Right renal cortex interstitium (tissue), 3 donors: ENCODE results near the gene SLC44A5. TPM values are rescaled to one million over a fixed set of nuclear protein-coding genes. Genes with fewer than 3 reads are reported as not detected.
"Not testable (repeated sequence)": the region's sequence is repeated elsewhere in the genome, so short reads cannot be mapped to it uniquely, and the experiment has no call there.

Source experiments
- DNase-seq, 3 donors: peaks; one replicate each; pipeline ENCODE4 v3.0.0-alpha.2; 2013; ENCODE audit warnings: low read depth in 3 of 3, low spot score in 2 of 3
- polyA plus RNA-seq, 3 donors: library from polyadenylated mRNA; unstranded; fragments of 120-200 nt; gene quantifications; one replicate each; pipeline ENCODE4 v1.2.1, GENCODE V29; 2013; ENCODE audit not compliant: insufficient read length in 3 of 3

SLC44A5 gene
- polyA plus RNA-seq, 3 donors, result 10.3 to 14.9 (median 10.4) TPM

- no peak for DNase-seq
Observed at GRCh38 chr1:75305061-75305460, 305.9 kb downstream of the SLC44A5 start.

- no peak for DNase-seq
Observed at GRCh38 chr1:75293270-75293669, 317.6 kb downstream of the SLC44A5 start.

DNA sequence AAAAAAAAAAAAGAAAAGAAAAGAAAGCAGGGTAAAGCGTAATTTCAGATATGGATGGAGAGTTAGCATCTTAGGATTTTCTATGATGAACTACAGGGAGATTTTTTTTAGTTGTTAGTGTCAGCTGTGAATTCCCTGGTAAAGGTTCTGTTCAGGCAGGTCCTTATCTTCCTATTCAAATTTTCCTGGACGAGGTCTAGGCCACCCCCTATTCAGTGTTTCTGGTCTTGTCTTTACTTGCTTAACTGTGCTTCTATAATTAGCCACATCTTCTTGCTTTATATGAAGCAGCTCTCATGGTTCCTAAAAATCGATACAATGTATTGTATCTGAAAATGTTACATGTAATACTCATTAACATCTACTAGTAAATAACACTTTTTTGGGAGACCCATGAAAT lies 318.9 kb downstream of the SLC44A5 start:
- DNase-seq, result no peak

GRCh38 chr1:75276385-75276784 lies 334.5 kb downstream of the SLC44A5 start:
- no peak for DNase-seq

GRCh38 chr1:75275631-75276030 lies 335.3 kb downstream of the SLC44A5 start:
- no peak for DNase-seq

DNA sequence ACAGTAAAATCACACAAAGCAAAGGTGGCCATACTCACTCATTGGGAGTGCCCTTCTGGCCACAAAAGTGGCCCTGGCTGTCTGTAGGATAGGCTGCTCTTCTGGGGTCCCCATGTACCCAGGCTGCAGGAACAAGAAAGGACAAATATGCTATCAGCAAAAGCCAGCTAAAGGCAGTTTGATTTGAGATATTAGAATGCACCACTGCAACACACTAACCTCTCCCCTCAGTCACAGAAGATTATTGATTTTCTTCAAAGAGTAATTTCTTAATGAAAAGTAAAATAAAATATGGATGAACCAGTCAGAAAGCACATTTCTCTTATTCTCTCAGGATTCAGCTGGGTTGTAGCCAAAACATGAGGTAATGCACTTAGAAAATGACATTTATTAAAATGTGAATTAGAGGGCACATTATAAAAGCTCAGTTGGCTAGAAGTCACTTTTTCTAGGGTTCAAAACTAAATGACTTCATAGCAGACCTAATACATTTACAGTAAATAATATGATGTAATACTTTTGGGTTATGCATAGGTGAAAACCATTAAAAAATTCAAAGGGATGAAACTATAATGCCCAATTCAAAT lies 335.9 kb downstream of the SLC44A5 start:
- no peak for DNase-seq

DNA sequence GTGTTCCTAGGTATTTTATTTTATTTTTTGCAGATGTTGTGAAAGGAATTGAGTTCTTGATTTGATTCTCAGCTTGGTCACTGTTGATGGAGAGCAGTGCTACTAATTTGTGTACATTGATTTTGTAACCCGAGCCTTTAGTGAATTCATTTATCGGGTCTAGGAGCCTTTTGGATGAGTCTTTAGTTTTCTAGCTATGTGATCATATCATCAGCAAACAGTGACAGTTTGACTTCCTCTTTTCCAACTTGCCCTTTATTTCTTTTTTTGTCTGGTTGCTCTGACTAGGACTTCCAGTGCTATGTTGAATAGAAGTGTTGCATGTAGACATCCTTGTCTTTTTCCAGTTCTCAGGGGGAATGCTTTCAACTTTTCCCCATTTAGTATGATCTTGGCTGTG lies 337.8 kb downstream of the SLC44A5 start:
- no peak for DNase-seq

DNA sequence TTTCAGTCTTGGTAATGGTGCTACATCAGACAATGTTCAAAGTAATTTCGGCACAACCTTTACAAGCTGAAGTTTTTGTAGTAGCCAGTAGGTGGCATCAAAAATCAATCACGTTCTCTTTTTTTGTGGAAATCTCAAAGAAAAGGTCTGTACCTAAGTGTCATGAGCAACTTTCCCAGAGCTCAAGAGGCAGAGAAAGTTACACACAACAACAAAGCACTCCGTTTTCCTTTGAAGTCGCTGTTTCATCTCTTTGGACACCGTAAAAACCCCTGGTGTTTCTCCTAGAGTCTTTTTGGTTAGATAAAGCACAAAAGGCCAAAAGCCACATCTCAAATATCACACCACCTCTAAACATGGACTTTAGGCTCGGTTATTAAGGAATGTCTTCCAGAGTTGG lies 345.1 kb downstream of the SLC44A5 start:
- peak in 2 of 3 donors; percentile 5 to 27 for DNase-seq

GRCh38 chr1:75264112-75264511 lies 346.8 kb downstream of the SLC44A5 start:
- no peak for DNase-seq

GRCh38 chr1:75263616-75264015 lies 347.3 kb downstream of the SLC44A5 start:
- DNase-seq, result not testable (repeated sequence)

DNA sequence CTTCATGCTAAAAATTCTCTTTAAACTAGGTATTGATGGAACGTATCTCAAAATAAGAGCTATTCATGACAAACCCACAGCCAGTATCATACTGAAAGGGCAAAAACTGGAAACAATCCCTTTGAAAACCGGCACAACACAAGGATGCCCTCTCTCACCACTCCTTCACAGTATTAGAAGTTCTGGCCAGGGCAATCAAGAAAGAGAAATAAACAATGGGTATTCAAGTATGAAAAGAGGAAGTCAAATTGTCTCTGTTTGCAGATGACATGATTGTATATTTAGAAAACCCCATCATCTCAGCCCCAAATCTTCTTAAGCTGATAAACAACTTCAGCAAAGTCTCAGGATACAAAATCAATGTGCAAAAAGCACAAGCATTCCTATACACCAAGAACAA lies 349.0 kb downstream of the SLC44A5 start:
- not testable (repeated sequence) for DNase-seq

GRCh38 chr1:75258351-75258750 lies 352.6 kb downstream of the SLC44A5 start:
- DNase-seq, result no peak

GRCh38 chr1:75257424-75257823 lies 353.5 kb downstream of the SLC44A5 start:
- no peak for DNase-seq

DNA sequence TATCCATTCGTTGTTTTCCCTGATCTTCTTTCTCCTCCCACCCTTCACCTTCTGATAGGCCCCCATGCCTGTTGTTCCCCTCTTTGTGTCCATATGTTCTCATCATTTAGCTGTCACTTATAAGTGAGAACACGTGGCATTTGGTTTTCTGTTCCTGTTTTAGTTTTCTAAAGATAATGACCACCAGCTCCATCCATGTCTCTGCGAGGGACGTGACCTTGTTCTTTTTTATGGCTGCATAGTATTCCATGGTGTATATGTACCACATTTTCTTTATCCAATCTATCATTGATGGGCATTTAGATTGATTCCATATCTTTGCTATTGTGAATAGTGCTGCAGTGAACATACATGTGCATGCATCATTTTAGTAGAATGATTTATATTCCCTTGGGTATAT lies 360.8 kb downstream of the SLC44A5 start:
- DNase-seq, result not testable (repeated sequence)

DNA sequence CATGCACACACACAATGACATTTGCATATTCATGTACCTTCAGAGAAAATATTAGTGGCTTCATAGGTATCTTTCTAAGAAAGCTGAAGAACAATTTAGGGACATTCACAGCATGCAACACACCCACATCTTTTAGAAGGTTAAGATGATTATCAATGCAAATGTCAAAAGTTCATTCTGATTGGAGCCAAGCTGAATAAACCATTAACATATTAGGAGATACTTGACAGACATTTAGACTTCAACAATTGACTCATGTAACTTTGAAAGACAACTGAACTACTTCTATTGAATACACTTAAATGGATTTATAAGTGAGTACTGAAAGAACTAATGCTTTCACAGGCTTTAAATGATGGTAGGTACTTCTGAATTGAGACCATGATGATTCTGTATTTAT lies 365.7 kb downstream of the SLC44A5 start:
- DNase-seq, result no peak

DNA sequence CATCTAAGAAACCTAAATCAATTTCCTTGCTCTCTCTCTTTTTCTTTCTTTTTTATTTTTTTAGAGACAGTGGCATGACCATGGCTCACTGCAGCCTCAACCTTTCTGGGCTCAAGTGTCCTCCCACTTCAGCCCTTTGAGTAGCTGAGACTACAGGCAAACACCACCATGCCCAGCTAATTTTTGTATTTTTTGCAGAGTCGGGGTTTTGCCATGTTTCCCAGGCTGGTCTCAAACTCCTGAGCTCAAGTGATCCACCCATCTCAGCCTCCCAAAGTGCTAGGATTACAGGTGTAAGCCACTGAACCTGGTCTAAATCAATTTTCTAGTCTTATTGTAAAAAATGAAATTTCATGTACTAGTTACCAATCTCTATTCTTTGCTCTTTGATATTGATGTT lies 367.8 kb downstream of the SLC44A5 start:
- no peak for DNase-seq

DNA sequence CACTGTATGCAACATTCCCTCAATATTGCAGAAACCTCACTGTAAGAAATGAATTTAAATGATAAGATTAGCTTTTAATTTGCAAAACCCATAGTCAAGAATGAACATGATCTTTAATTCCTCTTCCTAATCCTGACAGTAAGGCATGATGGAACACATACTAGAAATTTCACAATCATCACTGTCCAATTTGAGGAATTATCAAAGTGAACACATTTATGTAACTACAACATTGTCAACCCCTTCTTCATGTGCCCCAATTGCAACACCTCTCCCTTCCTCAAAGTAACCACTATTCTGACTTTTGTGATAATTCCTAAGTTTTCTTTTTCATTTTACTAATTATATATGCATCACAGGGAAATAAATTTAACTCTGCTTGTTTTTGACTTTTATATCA lies 373.6 kb downstream of the SLC44A5 start:
- no peak for DNase-seq

GRCh38 chr1:75234562-75234961 lies 376.4 kb downstream of the SLC44A5 start:
- no peak for DNase-seq

GRCh38 chr1:75233302-75233929 lies 377.5 kb downstream of the SLC44A5 start:
- DNase-seq, result peak in 2 of 3 donors; percentile 3 to 6

DNA sequence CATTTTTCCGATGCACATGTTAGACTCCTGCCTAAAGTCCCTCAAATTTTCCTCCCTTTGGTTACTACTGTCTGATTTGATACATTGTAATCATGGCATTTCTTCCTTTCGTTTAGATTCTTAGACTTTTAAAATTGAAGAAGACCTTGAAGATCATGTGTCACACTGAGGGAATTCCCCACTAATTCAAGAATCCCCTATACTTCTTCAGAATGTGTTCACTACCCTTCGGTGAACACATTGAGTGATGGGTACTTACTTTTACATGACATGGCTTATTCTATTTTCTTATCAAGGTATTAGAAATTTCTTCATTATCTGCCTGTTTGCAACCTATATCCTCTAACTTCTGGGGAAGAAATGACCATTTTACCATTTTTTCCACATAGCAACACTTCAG lies 390.8 kb downstream of the SLC44A5 start:
- DNase-seq, result no peak

GRCh38 chr1:75214017-75214416 lies 396.9 kb downstream of the SLC44A5 start:
- no peak for DNase-seq

GRCh38 chr1:75211648-75212047 lies 399.3 kb downstream of the SLC44A5 start:
- no peak for DNase-seq

DNA sequence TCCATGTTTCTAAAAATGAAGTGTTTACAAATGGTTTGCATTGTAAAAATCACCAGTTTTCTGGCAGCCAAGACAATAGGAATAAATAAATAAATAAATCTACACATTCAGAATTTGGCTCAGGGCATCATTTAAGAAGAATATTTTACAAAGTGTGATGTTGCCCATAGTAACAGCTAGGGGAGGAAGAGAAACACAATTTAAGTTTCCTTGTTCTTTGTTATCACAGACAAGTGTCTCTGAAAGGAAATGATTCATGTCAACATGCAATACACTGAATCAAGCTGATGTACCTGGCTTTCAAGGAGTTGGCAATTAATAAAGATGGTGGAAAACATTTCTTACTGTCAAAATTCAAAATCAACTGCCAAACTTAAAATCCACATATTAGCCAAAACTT lies 402.1 kb downstream of the SLC44A5 start:
- no peak for DNase-seq
